GM10847 (cell line): ENCODE data around the gene TRERF1.

Experiments used
- POLR2A ChIP-seq: IDR thresholded peaks from 2 replicates; pipeline ENCODE4 v1.6.1; 2011; ENCODE audit not compliant: insufficient read length; ENCODE audit errors: extremely low read depth

TRERF1 gene

DNA sequence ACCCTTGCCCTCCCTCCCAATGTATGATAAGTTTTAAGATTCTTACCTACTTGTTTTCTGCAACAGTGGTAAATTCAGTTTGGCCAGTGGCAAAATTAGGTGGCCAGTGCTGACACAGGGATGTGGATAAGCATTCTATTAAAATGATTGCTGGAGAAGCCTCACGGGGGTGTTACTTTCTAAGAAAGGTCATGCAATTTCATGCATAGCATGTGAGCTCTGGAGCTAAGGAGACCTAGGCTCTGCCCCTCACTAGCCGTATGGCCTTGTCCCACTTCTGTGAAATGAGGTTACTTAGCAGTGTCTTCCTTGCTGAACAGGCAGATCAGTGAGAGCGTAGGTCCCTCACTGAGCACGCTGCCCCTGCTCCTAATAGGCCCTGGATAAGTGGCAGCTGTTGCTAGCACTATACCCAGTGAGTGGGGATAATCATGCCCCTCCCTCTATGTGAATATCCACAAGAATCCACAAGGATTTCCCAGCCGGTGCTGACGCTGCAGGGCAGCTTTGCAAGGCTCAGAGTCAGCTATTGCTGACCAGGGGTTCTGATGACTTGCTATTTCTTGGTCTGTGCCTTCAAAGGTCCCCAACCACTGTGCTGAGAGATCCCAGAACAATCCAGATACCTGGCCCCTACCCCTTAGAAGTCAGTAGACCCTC lies 147.5 kb downstream of the TRERF1 start:
- no peak for TF ChIP-seq POLR2A

GRCh38 chr6:42302411-42302810 lies 149.3 kb downstream of the TRERF1 start:
- no peak for TF ChIP-seq POLR2A

DNA sequence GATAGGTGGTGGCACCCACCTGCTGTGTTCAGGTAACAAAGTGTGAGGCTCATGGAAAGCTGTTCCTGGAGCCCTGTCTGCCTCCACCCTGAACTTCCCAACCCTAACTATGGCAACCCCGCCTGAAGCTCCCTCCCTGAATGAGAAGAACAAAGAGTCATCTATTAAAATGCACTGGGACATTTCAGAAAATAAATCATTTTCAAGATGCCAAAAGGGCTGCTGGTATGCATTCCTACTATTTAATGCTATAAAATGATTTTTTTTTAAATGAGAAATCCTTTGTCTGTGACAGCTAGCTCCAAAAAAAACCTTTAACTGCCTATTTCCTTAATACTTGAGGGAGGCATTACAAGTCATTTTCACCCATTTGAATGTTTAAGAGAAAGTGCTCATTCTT lies 149.7 kb downstream of the TRERF1 start:
- TF ChIP-seq POLR2A, result no peak

GRCh38 chr6:42300701-42301100 lies 151.0 kb downstream of the TRERF1 start:
- no peak for TF ChIP-seq POLR2A

- TF ChIP-seq POLR2A, result no peak
Measured at GRCh38 chr6:42300185-42300584, 151.5 kb downstream of the TRERF1 start.

DNA sequence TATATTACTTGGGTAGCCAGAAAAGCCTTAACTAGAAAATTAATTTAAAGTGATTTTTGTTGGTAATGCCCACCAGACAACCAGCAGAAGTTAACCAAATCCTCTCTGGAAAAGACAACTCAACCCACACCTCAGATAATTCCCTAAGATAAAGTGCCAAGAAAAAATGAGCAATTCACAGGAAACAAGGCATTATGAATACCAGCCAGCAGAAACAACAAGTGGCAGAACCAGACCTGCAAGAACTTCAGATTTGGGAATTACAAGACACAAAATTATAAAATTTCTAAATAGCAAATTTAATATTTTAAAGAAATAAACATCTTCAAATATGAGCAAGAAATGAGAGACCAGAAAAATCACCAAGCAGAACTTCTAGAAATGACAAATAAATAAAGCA lies 154.1 kb downstream of the TRERF1 start:
- TF ChIP-seq POLR2A, result no peak

GRCh38 chr6:42296614-42297013 lies 155.1 kb downstream of the TRERF1 start:
- TF ChIP-seq POLR2A, result no peak

DNA sequence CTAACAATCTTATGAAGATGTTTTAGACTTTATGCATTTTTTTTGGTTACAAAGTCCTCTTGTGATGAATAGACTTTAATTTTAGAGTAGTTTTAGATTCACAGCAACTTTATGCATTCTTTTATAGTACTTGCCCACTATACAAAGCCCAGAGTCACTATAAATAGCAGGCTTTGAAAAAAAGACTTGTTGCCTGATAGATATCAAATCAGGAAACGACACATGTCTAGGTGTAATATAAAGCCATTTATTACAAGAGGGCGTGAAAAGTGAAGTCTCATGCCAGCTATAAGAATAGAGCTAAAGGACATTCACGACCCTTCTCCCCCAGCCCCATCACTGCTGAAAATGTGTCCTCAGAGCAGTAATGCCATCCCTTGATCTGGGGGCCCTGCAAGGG lies 156.0 kb downstream of the TRERF1 start:
- no peak for TF ChIP-seq POLR2A

GRCh38 chr6:42295181-42295580 lies 156.5 kb downstream of the TRERF1 start:
- no peak for TF ChIP-seq POLR2A

DNA sequence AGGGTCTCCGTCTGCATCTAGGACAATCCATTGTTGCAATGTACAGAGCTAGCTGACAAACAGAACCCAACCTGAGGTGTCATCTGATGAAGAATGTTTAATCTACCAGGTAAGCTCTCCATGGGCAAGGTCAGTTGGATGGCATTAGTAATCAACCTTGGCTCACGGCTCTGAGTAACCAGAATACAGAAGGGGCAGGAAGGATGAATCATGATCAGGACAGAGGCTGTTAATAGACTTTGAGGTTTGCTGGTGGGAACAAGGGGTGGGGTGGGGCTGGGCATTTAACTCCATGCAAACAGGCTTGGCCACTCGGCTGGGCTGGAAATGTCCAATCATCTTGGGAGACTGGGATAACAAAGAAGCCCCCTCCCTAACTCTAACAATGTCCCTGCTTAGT lies 157.0 kb downstream of the TRERF1 start:
- no peak for TF ChIP-seq POLR2A

DNA sequence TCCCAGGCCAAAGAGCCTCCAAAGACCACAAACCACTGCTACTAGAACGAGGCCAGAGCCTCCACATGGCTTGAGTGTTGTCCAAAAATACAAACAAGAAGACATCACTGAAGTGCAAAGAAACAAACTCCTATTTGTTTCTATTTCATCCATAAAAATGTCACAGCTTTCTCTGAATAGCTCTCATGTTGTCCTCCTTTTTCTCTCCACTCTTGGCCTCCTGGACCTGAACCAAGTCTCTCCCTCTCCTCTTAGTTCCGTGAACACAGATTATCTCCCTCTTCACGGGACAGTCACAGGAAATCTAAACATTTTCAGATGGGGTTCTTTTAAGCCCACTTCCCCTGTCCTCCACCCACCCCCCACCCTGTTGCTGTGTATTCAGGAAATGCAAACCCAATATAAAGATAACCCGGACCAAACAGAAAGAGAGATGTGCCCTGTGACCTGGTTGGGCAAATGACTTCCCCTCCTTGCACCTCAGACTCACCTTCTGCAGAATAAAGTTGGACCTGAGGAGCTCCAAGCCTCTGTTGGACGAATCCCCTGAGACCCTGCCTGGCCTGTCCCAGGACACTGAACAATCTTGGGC lies 158.2 kb downstream of the TRERF1 start:
- TF ChIP-seq POLR2A, result no peak

- TF ChIP-seq POLR2A, result no peak
Measured at GRCh38 chr6:42292004-42292740, 159.6 kb downstream of the TRERF1 start.

DNA sequence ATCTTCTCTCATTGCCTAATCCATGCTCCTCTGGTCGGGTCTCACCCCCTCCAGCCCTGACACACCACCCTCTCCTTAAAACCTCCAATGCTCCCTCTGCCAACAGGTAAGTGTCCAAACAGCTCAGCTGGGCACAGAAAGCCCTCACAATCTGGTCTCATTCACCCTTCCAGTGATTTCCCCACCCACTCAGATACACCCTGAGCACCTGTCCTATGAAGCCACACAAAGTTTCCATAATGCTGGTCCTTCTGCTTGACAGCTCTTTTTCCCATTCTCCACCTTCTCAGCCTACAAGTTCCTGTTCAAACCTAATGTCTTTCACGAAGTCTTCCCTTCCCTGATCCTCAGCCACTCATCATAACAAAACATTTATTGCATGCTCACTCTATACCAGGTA lies 164.0 kb downstream of the TRERF1 start:
- TF ChIP-seq POLR2A, result no peak

DNA sequence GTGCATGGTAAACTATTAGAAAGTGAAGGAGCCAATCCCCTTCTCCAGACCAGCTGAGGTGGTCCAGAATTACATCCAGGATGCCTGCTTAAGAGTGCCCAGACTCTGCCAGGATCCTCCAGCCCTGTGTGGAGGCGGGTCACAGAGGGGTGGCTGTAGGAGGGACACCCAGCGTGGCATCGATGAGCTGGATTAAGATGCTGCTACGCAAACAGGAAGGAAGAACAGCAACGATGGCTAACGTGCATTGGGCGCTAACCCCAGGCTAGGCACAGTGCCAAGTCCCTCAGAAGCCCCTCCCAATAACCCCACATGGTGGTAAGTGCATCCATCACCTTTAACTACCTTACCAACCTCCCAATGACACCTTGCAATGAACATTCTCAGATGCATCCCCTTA lies 170.2 kb downstream of the TRERF1 start:
- no peak for TF ChIP-seq POLR2A

DNA sequence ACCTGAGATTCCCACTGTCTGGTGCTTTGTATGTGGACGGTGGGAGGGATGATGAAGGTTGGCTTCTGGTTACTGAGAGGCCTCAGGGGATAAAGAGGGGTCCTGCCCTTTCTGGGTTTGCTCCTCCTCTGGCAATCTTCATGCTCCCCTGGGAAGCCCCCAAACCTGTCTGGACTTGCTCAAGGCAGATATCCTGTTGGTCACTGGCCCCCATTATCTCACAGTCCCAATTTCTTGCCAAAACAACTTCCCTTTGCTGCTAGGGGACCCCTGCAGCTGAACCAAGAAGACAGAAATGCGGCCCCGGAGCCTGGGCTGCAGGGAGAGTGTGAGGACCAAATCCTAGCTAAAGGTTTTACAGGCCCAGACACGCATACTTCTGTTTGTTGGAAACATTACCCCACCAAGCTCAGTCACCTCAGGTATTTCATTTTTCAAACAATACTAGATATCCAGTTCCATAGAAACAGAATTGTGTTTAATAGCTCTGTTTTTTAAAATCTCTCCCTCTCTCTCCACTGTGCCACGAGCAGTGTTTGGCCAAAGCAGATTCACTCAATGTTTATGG lies 170.7 kb downstream of the TRERF1 start:
- TF ChIP-seq POLR2A, result no peak
